ENCODE data around the gene RXFP3. TPM values are rescaled to one million over a fixed set of nuclear protein-coding genes. Genes with fewer than 3 reads are reported as not detected.

Gene RXFP3, protein sequence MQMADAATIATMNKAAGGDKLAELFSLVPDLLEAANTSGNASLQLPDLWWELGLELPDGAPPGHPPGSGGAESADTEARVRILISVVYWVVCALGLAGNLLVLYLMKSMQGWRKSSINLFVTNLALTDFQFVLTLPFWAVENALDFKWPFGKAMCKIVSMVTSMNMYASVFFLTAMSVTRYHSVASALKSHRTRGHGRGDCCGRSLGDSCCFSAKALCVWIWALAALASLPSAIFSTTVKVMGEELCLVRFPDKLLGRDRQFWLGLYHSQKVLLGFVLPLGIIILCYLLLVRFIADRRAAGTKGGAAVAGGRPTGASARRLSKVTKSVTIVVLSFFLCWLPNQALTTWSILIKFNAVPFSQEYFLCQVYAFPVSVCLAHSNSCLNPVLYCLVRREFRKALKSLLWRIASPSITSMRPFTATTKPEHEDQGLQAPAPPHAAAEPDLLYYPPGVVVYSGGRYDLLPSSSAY
- total RNA-seq = 0.27 TPM

DNA sequence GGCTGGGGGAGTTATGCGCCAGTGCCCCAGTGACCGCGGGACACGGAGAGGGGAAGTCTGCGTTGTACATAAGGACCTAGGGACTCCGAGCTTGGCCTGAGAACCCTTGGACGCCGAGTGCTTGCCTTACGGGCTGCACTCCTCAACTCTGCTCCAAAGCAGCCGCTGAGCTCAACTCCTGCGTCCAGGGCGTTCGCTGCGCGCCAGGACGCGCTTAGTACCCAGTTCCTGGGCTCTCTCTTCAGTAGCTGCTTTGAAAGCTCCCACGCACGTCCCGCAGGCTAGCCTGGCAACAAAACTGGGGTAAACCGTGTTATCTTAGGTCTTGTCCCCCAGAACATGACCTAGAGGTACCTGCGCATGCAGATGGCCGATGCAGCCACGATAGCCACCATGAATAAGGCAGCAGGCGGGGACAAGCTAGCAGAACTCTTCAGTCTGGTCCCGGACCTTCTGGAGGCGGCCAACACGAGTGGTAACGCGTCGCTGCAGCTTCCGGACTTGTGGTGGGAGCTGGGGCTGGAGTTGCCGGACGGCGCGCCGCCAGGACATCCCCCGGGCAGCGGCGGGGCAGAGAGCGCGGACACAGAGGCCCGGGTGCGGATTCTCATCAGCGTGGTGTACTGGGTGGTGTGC, at the start of gene RXFP3:
TSS of gene RXFP3 (plus strand) at position 6 of the 636 bp plus-strand sequence. CDS start at position 361, 355 bp downstream.

DNA sequence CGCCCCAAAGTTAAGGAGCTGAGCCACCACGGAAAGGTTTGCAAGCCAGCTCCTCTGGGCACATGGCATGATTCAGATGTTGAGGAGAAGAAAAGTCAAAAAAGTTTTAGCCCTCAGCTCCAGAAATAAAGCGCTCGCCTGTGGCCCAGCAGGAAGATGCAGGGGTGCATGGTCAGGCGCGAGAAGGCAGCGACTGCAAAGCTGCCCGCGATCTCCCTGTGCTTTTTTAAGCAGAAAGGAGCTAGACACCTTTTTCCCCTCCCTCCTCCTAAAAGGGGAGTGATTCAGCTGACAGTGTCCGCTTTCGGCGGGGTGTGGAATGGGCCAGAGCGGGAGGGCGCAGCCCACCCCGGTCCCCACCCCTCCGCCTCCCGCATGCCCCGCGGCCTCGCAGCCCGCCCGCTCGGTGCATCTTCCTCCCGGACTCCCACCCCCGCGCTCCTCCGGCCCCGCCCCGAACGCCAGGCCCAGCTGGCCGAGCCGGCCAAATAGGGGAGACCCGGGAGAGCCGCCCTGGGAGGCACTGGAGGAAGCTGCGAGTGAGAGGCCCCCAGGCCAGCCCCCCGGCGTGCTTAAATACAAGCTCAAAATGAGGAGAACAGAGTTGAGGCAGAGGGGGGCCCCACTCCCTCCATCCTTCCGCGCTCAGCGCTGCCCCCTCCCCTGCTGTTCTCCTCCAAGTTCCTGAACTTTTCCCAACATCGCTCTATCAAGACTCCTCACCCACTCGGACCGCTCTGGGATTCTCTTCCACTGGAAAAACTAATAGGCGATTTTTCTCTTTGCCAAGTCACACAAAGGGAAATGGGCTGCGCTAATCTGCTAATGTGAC, 44.2 kb upstream of the RXFP3 start, which contains the start of gene ADAMTS12:
TSS of gene ADAMTS12 (minus strand) at position 203 of the 832 bp plus-strand sequence. CDS start at position 69, 134 bp downstream.

DNA sequence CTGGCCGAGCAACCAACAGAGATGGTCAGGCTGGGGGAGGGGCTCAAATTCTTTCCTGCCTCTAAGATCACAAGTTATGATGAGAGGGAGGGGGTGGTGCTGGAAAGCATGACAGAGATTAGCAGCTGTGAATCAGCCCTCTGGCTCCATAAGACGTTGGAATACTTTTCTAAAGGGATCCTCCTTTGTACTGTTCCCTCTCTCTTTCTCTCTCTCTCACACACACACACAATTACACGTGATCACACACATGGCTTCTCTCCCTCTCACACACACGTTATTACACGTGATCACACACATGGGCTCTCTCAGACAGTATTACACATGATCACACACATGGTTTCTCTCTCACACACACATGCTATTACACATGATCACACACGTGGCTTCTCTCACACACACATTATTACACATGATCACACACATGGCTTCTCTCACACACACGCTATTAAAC, 48.5 kb downstream of the RXFP3 start, which contains the start of gene SLC45A2:
TSS of gene SLC45A2 (minus strand) at position 23 of the 454 bp plus-strand sequence. CDS start 110 bp downstream, outside the sequence.

Other genes with a start within 250 kb of the RXFP3 start
- 28.0 TPM for gene ADAMTS12, start 44.4 kb upstream of the RXFP3 start, total RNA-seq
- gene SLC45A2, start 48.3 kb downstream of the RXFP3 start, total RNA-seq = 6.4 TPM
- gene AMACR, start 71.7 kb downstream of the RXFP3 start, total RNA-seq = 16.7 TPM
- gene C1QTNF3, start 106.8 kb downstream of the RXFP3 start, total RNA-seq = 65.3 TPM